PFSK-1 (cell line): ENCODE results near the gene TLE4.

Experiments
- FOXP2 ChIP-seq: optimal IDR thresholded peaks from 2 replicates; pipeline ENCODE3; 2011; ENCODE audit warnings: borderline replicate concordance, control low read depth, inconsistent platforms; ENCODE audit not compliant: insufficient read depth; ENCODE audit errors: extremely low read length, extremely low read depth
- POLR2AphosphoS5 ChIP-seq: IDR thresholded peaks from 2 replicates; pipeline ENCODE4 v1.6.1; 2012; ENCODE audit warnings: low read depth, mild to moderate bottlenecking, control low read depth, low read length, moderate library complexity
- REST ChIP-seq, 2 experiments: IDR thresholded peaks; 2 replicates each; pipeline versions ENCODE4 v1.6.1 to v1.8.0; 2011 to 2012; ENCODE audit warnings: low read depth in 2 of 2, low read length in 2 of 2, control low read depth in 1 of 2, inconsistent platforms in 1 of 2, mild to moderate bottlenecking in 1 of 2, moderate library complexity in 1 of 2; ENCODE audit not compliant: insufficient read depth in 1 of 2
- SIN3A ChIP-seq: IDR thresholded peaks from 2 replicates; pipeline ENCODE4 v1.6.1; 2012; ENCODE audit warnings: mild to moderate bottlenecking, low read length, moderate library complexity, borderline replicate concordance; ENCODE audit not compliant: insufficient read depth
- TAF1 ChIP-seq: IDR thresholded peaks from 2 replicates; pipeline ENCODE4 v1.6.1; 2012; ENCODE audit warnings: low read length, control low read depth, borderline replicate concordance; ENCODE audit not compliant: insufficient read depth

DNA sequence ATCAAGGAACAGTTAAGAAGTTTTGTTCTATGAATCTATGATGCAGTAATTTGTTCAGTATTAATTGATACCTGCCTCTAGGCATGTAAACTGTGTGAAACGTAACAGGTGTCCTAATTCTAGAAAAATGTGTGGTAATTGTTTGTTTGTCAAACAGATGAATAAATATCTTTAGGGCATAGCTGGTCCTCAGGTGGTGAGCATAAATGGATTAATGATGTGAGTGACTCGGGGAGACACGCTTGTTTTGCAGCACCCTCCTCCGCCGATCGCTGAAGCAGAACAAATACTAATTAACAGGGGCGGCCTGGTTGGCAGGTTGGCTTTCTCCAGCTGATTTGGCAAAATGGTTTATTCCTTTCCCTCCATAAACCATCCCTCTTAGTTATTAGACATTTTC is 88.8 kb downstream of the TLE4 start:
- TF ChIP-seq REST (IDR thresholded peaks at IDR 0.05; ENCODE audit: insufficient read depth in 1 of 2, low read depth in 2 of 2, low read length in 2 of 2) (no peak), POLR2AphosphoS5 (no peak), FOXP2 (no peak), TAF1 (no peak), SIN3A (no peak)
